H1 (cell line): ENCODE results near the gene ITPK1. TPM values are rescaled to one million over a fixed set of nuclear protein-coding genes. Genes with fewer than 3 reads are reported as not detected.

ENCODE experiments used
- CTCF ChIA-PET: fragments of 300-600 bp; sonication (Branson Sonifier 250); formaldehyde crosslinking; loops from one replicate; lab custom pipeline; 2021; ENCODE audit not compliant: partially characterized antibody; lab: Charles Lee
- POLR2A ChIA-PET: fragments of 300-600 bp; sonication (Branson Sonifier 250); formaldehyde crosslinking; loops from one replicate; lab custom pipeline; 2021; ENCODE audit warnings: inconsistent platforms; ENCODE audit not compliant: partially characterized antibody; lab: Charles Lee
- DNase-seq, 2 experiments: peaks; one replicate each; pipeline versions ENCODE4 v3.0.0 to v3.0.0-alpha.2; 2010 to 2022; ENCODE audit warnings: low spot score in 2 of 2, low read depth in 1 of 2, mixed read lengths in 1 of 2
- FAIRE-seq: peaks from 2 replicates; lab custom pipeline; 2011; peaks lifted over from hg19 to GRCh38; lab: Jason Lieb, UNC
- H2AFZ ChIP-seq: 2 replicates; pipeline ENCODE4 v1.8.1; 2012; ENCODE audit warnings: low read length, inconsistent platforms
- H2AK5ac ChIP-seq: 2 replicates; pipeline ENCODE4 v1.6.1; 2013; ENCODE audit warnings: low read depth, low read length
- H2BK120ac ChIP-seq: replicated peaks from 2 replicates; pipeline ENCODE3; 2013; ENCODE audit warnings: low read depth, low read length, inconsistent platforms
- H2BK12ac ChIP-seq: 2 replicates; pipeline ENCODE4 v1.6.1; 2013; ENCODE audit warnings: low read depth, low read length
- H2BK15ac ChIP-seq: 2 replicates; pipeline ENCODE4 v1.6.1; 2013; ENCODE audit warnings: low read length
- H2BK20ac ChIP-seq: 2 replicates; pipeline ENCODE4 v1.6.1; 2013; ENCODE audit warnings: low read length
- H2BK5ac ChIP-seq: 2 replicates; pipeline ENCODE4 v1.6.1; 2013; ENCODE audit warnings: low read depth, low read length
- H3K14ac ChIP-seq: 2 replicates; pipeline ENCODE4 v1.6.1; 2013; ENCODE audit warnings: inconsistent platforms; ENCODE audit not compliant: insufficient read length
- H3K18ac ChIP-seq: 2 replicates; pipeline ENCODE4 v1.6.1; 2013; ENCODE audit warnings: low read length; ENCODE audit errors: extremely low read depth
- H3K23ac ChIP-seq: 2 replicates; pipeline ENCODE4 v1.6.1; 2013; ENCODE audit warnings: inconsistent platforms; ENCODE audit not compliant: insufficient read length
- H3K23me2 ChIP-seq: 2 replicates; pipeline ENCODE4 v1.6.1; 2013; ENCODE audit warnings: low read depth, low read length
- H3K27ac ChIP-seq: 2 replicates; pipeline ENCODE4 v1.6.1; 2011; ENCODE audit warnings: low read depth, low read length, inconsistent platforms
- H3K27me3 ChIP-seq, 4 experiments: replicated peaks in 1 of 4; 1 replicate in 1 of 4; 2 replicates in 3 of 4; pipeline versions ENCODE4 v1.6.1 to v1.8.1; 2011 to 2013; ENCODE audit warnings: low read length in 3 of 4, mild to moderate bottlenecking in 3 of 4, inconsistent platforms in 2 of 4, mixed read lengths in 2 of 4, moderate library complexity in 1 of 4; ENCODE audit not compliant: control insufficient read depth in 3 of 4, insufficient read depth in 3 of 4; ENCODE audit errors: extremely low read depth in 1 of 4
- H3K36me3 ChIP-seq, 4 experiments: 2 replicates each; pipeline versions ENCODE4 v1.6.1 to v1.8.1; 2011 to 2013; ENCODE audit warnings: mild to moderate bottlenecking in 4 of 4, low read length in 3 of 4, moderate library complexity in 2 of 4, control low read depth in 1 of 4, inconsistent platforms in 1 of 4; ENCODE audit not compliant: insufficient read depth in 4 of 4, control insufficient read depth in 2 of 4
- H3K4ac ChIP-seq: replicated peaks from 2 replicates; pipeline ENCODE3; 2013; ENCODE audit warnings: low read length, low read depth, mixed read lengths, inconsistent platforms; ENCODE audit not compliant: insufficient read length
- H3K4me1 ChIP-seq, 4 experiments: replicated peaks in 1 of 4; 1 replicate in 1 of 4; 2 replicates in 3 of 4; pipeline versions ENCODE4 v1.6.1 to v1.8.1; 2011 to 2013; ENCODE audit warnings: low read length in 3 of 4, inconsistent platforms in 2 of 4, mixed read lengths in 1 of 4; ENCODE audit not compliant: insufficient read depth in 4 of 4, control insufficient read depth in 3 of 4
- H3K4me2 ChIP-seq, 2 experiments: 2 replicates each; pipeline versions ENCODE4 v1.6.1 to v1.8.1; 2011 to 2013; ENCODE audit warnings: low read depth in 2 of 2, low read length in 2 of 2, control low read depth in 1 of 2, inconsistent platforms in 1 of 2, mild to moderate bottlenecking in 1 of 2; ENCODE audit not compliant: insufficient read depth in 1 of 2
- H3K4me3 ChIP-seq, 4 experiments: fragments of 200-600, 300-600 bp in 1 of 4; sonication (generic), shearing (Covaris generic), sonication (Bioruptor Twin) in 1 of 4; 2 replicates each; pipeline versions ENCODE4 v1.5.1 to v1.8.1; 2011 to 2016; ENCODE audit warnings: low read length in 4 of 4, low read depth in 3 of 4, control low read depth in 2 of 4, inconsistent platforms in 2 of 4, mild to moderate bottlenecking in 2 of 4, mixed read lengths in 1 of 4, moderate library complexity in 1 of 4; ENCODE audit not compliant: insufficient read depth in 2 of 4; ENCODE audit errors: extremely low read depth in 1 of 4
- H3K56ac ChIP-seq: replicated peaks from 2 replicates; pipeline ENCODE3; 2013; ENCODE audit warnings: low read depth, mild to moderate bottlenecking, mixed read lengths, low read length, inconsistent platforms; ENCODE audit not compliant: insufficient read length
- H3K79me1 ChIP-seq: 2 replicates; pipeline ENCODE4 v1.6.1; 2013; ENCODE audit warnings: low read depth, low read length, control low read depth
- H3K79me2 ChIP-seq, 2 experiments: 2 replicates each; pipeline versions ENCODE4 v1.6.1 to v1.8.1; 2012 to 2013; ENCODE audit warnings: low read length in 2 of 2, mild to moderate bottlenecking in 2 of 2, inconsistent platforms in 1 of 2; ENCODE audit not compliant: insufficient read depth in 2 of 2, control insufficient read depth in 1 of 2
- H3K9ac ChIP-seq, 4 experiments: replicated peaks in 1 of 4; 1 replicate in 1 of 4; 2 replicates in 3 of 4; pipeline versions ENCODE4 v1.6.1 to v1.8.1; 2011 to 2013; ENCODE audit warnings: low read depth in 3 of 4, low read length in 3 of 4, control low read depth in 2 of 4, mild to moderate bottlenecking in 2 of 4, moderate library complexity in 2 of 4, inconsistent platforms in 1 of 4; ENCODE audit errors: extremely low read depth in 1 of 4
- H3K9me3 ChIP-seq, 2 experiments: 2 replicates each; pipeline versions ENCODE4 v1.6.1 to v1.8.1; 2012 to 2013; ENCODE audit warnings: mild to moderate bottlenecking in 2 of 2, moderate library complexity in 2 of 2, control low read depth in 1 of 2, inconsistent platforms in 1 of 2, low read depth in 1 of 2, low read length in 1 of 2, mixed read lengths in 1 of 2; ENCODE audit not compliant: insufficient read depth in 2 of 2
- H4K20me1 ChIP-seq, 2 experiments: replicated peaks in 1 of 2; 2 replicates each; pipeline versions ENCODE3 to v1.8.1; 2011 to 2013; ENCODE audit warnings: inconsistent platforms in 2 of 2, low read length in 2 of 2, mild to moderate bottlenecking in 1 of 2; ENCODE audit not compliant: insufficient read depth in 2 of 2, control insufficient read depth in 1 of 2
- H4K5ac ChIP-seq: 2 replicates; pipeline ENCODE4 v1.6.1; 2013; ENCODE audit warnings: low read length, low read depth, mixed read lengths, inconsistent platforms; ENCODE audit not compliant: insufficient read length
- H4K8ac ChIP-seq: 2 replicates; pipeline ENCODE4 v1.8.0; 2013; ENCODE audit warnings: mild to moderate bottlenecking, moderate library complexity, low read length, inconsistent platforms; ENCODE audit not compliant: insufficient read depth; ENCODE audit errors: extremely low read depth
- H4K91ac ChIP-seq: replicated peaks from 2 replicates; pipeline ENCODE3; 2013; ENCODE audit warnings: low read length, mixed read lengths, inconsistent platforms; ENCODE audit not compliant: insufficient read length
- CTBP2 ChIP-seq: IDR thresholded peaks from 2 replicates; pipeline ENCODE4 v1.7.0; 2011; ENCODE audit warnings: borderline replicate concordance, mild to moderate bottlenecking, moderate library complexity, mixed read lengths, low read length; ENCODE audit not compliant: insufficient read depth, insufficient read length
- CTCF ChIP-seq, 3 experiments: IDR thresholded peaks; 1 replicate in 2 of 3; 2 replicates in 1 of 3; pipeline versions ENCODE4 v1.5.1 to v1.6.1; 2011; ENCODE audit warnings: low read length in 3 of 3, mild to moderate bottlenecking in 3 of 3, inconsistent platforms in 2 of 3, low read depth in 1 of 3, moderate library complexity in 1 of 3; ENCODE audit not compliant: insufficient read depth in 1 of 3; ENCODE audit errors: control extremely low read depth in 1 of 3
- FOSL1 ChIP-seq: IDR thresholded peaks from 2 replicates; pipeline ENCODE4 v1.6.1; 2011; ENCODE audit warnings: mild to moderate bottlenecking, low read depth, low read length, moderate library complexity; ENCODE audit not compliant: insufficient read depth
- JUN ChIP-seq: IDR thresholded peaks from 2 replicates; pipeline ENCODE4 v1.6.1; 2011; ENCODE audit warnings: low read depth, mild to moderate bottlenecking, improper control_type of control experiment, low read length
- NANOG ChIP-seq: IDR thresholded peaks from 2 replicates; pipeline ENCODE4 v1.6.1; 2011; ENCODE audit warnings: low read length, low read depth, mild to moderate bottlenecking, inconsistent platforms; ENCODE audit not compliant: insufficient read depth, poor library complexity, severe bottlenecking
- RFX5 ChIP-seq: IDR thresholded peaks from 2 replicates; pipeline ENCODE4 v1.6.1; 2011; ENCODE audit warnings: low read depth, low read length, improper control_type of control experiment, borderline replicate concordance
- ZNF274 ChIP-seq: IDR thresholded peaks from 2 replicates; pipeline ENCODE4 v1.7.0; 2012; ENCODE audit warnings: low read length, borderline replicate concordance; ENCODE audit errors: extremely low read depth
- WGBS, 2 experiments: shearing (Covaris generic) in 1 of 2; methylation state at CpG; one replicate each; pipeline versions ENCODE4 v1.1.6 to v1.1.7; 2013 to 2015; ENCODE audit warnings: low lambda C conversion rate in 2 of 2, mixed read lengths in 2 of 2, inconsistent platforms in 1 of 2, low coverage in 1 of 2, missing lambda C conversion rate in 1 of 2; ENCODE audit not compliant: insufficient replicate concordance in 2 of 2, insufficient coverage in 1 of 2, insufficient read length in 1 of 2; ENCODE audit errors: extremely low coverage in 1 of 2, missing lambda C conversion rate in 1 of 2; 5-methylcytosine and 5-hydroxymethylcytosine counted together
- polyA plus RNA-seq, 7 experiments: library from polyadenylated mRNA; depleted of rRNA in 3 of 7; stranded (reverse) in 5 of 7; unstranded in 2 of 7; fragments of >200 nt in 5 of 7; fragments of 200-250 nt in 2 of 7; gene quantifications; 1 replicate in 5 of 7; 2 replicates in 1 of 7; 4 replicates in 1 of 7; pipeline versions ENCODE4 v1.2.1 to v1.2.3, GENCODE V29; 2011 to 2013; ENCODE audit warnings: missing spikeins in 2 of 7, mixed read lengths in 2 of 7
- total RNA-seq: library from RNA; stranded (reverse); fragmentation: NEBNext Ultra II Directional; extraction: Animal tissue kit (Norgen Biotek cat#: 25700); gene quantifications from 2 replicates; pipeline ENCODE4 v1.2.1, GENCODE V29; 2021

Gene ITPK1
- total and polyA plus RNA-seq, 2 of the 8 experiments (the other 6 are each of a cell fraction or from before 2014, with no cell fraction given), result 108 to 143 TPM

- ChIA-PET CTCF (interaction anchor here (0.8 to 5.5 kb wide), 12 partner anchors 8 to 170 kb away, joined by 3 to 31 read pairs (median 4); no protein-coding TSS in a partner anchor), POLR2A (no interaction called here)
- Histone ChIP-seq H2BK5ac (no peak overlapping the region), H3K9me3 (no peaks in the 10 kb centered on the region; a peak in 1 of 4 replicates), H3K56ac (no peak overlapping the region), H2BK15ac (no peak overlapping the region), H3K9ac (no peak overlapping the region), H2AK5ac (no peak overlapping the region), H3K4me1 (peaks cover 2 to 5% (median 4%) of the 10 kb centered on the region in 4 experiments; a peak in 3 of 7 replicates), H2AFZ (no peak overlapping the region), H3K27ac (no peak overlapping the region), H3K79me1 (peaks cover 2% of the 10 kb centered on the region; the same call in 1 of the 2 replicates), H3K36me3 (peaks cover 0 to 10% (median 6%) of the 10 kb centered on the region in 4 experiments; a peak in 6 of 8 replicates), H4K5ac (no peak overlapping the region), H3K4ac (no peak overlapping the region), H2BK12ac (no peak overlapping the region), H2BK20ac (no peak overlapping the region), H3K27me3 (no peaks in the 10 kb centered on the region), H4K8ac (no peak overlapping the region), H3K18ac (no peak overlapping the region), H3K4me3 (no peak overlapping the region), H3K14ac (no peak overlapping the region), H4K20me1 (peaks cover 5 to 21% of the 10 kb centered on the region in 2 experiments), H3K23ac (no peak overlapping the region), H3K23me2 (no peaks in the 10 kb centered on the region), H2BK120ac (no peak overlapping the region), H4K91ac (no peak overlapping the region), H3K79me2 (peaks cover 0 to 35% of the 10 kb centered on the region in 2 experiments; a peak in 2 of 4 replicates), H3K4me2 (no peak overlapping the region)
- FAIRE-seq, result no peak
- TF ChIP-seq NANOG (no peak), ZNF274 (no peak), CTCF (IDR thresholded peaks at IDR 0.05; ENCODE audit: control extremely low read depth in 1 of 3, insufficient read depth in 1 of 3, low read depth in 1 of 3, low read length in 3 of 3) (no peak), JUN (no peak), CTBP2 (no peak), FOSL1 (no peak), RFX5 (no peak)
- no peak for DNase-seq
- WGBS, 2 experiments, result 87% methylated on average over 10 of the region's 11 CpGs; no CpG with 5 or more reads in 1 of the 2 experiments
These were observed 153.0 kb downstream of the ITPK1 start for GRCh38 chr14:92962831-92963095.
